GM10847 (cell line): Measurements from ENCODE around the gene MMP24.

Source experiments
- POLR2A ChIP-seq: IDR thresholded peaks from 2 replicates; pipeline ENCODE4 v1.6.1; 2011; ENCODE audit not compliant: insufficient read length; ENCODE audit errors: extremely low read depth

The MMP24 gene

DNA sequence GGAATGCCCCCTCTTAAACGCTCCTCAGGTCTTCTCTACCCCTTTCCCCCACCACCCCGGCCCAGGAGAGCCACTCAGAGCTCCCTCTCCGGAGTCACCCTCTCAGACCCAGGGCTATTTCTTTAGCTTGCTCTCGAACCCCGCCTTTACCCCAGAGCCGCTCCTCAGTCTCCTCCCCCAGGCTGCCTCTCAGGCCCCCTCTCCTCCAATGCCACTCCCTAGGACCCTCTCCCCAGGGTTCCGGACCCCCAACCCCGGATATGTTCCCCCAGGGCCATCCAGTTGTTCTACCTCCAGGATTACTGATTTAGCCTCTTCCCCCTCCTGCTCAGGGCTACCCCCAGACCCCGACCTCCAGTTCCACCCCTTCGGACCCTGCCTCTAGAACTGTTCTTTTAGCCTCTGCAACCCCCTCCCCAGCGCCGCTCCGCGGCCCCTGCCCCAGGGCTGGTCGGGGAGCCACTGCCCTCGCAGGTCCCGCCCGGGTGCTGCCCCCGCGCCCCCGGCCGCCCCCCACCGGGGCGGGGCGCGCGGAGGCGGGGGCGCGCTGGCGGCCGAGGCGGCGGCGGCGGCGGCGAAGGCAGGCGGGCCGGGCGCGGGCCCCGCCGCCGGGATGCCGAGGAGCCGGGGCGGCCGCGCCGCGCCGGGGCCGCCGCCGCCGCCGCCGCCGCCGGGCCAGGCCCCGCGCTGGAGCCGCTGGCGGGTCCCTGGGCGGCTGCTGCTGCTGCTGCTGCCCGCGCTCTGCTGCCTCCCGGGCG lies at the start of gene MMP24:
Gene MMP24 (plus strand): TSS at position 565 of the 758 bp plus-strand sequence. CDS start 49 bp downstream, at position 614.
- TF ChIP-seq POLR2A: no peak

DNA sequence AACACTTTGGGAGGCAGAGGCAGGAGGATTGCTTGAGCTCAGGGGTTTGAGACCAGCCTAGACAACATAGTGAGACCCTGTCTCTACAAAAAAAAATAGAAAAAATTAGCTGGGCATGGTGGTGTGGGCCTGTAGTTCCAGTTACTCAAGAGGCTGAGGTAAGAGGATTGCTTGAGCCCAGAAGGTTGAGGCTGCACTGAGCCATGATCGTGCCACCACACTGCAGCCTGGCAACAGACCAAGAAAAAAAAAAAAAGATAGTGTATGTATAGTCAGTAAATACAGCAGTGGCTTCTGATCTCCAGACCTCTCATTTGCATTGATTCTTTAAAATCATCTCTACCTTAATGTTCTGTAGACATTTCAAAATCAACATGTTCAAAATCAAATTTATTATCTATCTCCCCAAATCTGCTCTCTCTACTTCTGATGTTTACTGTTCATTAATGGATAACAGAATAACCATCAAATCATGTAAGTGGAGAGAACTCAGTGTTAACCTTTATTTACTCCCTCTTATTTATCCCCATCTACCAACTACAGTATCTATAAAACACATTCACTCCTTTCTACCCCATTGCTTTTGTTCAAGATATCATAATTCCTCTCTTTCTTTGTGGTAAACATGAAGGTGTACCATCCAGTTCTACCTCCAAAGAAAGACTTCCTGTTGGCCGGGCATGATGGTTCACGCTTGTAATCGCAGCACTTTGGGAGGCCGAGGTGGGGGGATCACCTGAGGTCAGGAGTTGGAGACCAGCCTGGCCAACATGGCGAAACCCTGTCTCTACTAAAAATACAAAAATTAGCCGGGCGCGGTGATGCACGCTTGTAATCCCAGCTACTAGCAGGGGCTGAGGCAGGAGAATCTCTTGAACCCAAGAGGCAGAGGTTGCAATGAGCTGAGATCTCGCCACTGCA lies 46.9 kb upstream of the MMP24 start:
- TF ChIP-seq POLR2A: no peak

DNA sequence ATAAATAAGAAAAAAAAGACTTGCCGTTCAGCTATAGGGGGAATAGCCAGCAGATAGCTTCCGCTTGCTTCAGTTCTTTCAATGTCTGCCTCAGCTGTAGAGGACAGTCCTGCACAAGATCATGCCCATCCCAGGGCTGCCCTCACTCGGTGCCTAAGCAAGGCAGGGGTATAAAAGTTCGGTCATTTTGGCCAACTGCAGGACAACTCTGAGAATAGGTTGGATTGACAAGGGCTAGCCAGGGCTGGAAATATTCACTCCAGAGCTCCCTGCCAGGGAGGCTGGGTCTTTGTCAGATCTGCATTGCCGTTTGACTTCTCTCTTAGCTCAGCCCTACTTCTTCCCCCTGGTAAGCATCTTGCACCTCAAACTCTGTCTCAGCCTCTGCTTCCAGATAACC lies 46.2 kb upstream of the MMP24 start:
- TF ChIP-seq POLR2A: no peak

GRCh38 chr20:35181731-35182130 lies 44.8 kb upstream of the MMP24 start:
- TF ChIP-seq POLR2A: no peak

- no peak for TF ChIP-seq POLR2A
These were observed 38.8 kb upstream of the MMP24 start for GRCh38 chr20:35187584-35188190.

DNA sequence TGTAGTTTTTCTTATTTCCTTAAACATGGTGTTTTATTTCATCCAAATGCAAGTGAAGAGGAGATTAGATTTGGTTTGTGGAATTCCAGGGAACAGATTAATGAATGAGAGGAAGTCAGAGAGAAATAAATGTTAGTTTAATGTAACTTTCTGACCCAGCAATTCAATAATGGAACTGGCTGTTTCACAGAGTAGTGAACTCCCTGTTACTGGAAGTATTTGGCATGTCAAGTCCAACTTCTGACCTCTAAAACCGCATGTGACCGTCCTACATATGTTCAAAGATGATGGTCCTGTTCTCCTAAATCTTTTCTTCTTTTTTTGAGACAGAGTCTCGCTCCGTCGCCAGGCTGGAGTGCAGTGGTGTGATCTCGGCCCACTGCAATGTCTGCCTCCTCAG lies 35.9 kb upstream of the MMP24 start:
- TF ChIP-seq POLR2A: no peak

DNA sequence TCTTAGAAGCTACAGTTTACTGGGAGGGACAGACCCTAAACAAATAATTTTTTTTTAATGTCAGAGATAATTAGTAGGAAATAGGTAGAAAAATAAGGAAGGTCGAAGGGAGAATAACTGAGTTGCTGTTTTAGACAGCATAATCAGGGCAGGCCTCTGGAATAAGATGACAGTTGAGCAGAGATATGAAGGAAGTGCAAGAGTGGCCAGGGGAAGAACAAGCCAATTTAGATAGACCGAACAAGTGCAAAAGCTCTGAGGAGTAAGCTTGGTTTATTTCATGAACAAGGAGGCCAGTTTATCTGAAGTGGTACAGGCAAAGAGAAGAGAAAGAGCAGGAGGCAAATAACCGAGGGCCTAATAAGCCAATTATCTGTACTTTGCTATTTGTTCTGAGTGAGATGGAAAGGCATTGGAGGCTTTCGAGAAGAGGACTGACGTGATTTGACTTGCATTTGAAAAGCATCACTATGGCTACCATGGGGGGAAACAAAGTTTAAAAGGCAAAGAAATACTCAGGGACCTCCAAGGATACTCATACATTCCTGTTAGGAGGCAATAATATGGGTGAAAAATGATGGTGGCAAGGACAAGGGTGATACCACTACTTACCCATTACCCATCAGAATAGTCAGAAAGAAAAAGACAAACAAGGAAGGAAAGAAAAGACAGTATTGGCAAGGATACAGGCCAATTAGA lies 34.9 kb upstream of the MMP24 start:
- no peak for TF ChIP-seq POLR2A

DNA sequence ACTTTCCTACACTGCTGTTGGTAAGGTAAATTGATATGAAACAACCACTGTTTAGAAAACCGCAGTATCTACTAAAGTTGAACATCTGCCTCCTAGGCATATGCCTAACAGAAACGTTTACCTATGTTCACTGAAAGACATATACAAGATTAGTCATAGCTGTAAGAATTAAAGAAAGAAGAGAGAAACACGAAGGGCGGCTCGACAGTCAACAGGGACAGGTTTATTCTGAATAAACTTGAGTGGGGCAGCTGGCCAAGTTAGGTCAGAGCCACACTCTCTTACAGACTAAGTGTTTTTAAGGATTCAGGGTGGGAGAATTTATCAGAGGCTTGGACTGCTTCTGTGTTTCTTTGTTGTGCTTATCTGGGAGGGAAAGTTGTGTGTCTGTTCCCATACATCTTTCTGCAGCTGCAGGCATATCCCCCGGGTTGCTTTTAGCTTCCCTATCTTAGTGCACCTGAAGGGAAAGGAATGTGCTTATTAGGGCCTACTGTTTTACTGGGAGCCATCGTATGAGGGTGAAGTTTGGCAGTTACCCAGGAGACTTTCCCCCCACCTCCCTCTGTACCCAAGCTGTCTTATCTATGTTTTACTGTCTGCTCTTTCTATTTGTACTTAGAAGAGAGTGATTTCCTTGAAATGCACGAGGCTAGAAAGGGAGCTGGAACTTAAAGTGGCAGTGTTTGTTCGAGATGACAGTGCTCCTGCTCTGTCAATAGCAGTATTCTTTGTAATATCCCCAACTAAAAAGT lies 34.2 kb upstream of the MMP24 start:
- TF ChIP-seq POLR2A: no peak

DNA sequence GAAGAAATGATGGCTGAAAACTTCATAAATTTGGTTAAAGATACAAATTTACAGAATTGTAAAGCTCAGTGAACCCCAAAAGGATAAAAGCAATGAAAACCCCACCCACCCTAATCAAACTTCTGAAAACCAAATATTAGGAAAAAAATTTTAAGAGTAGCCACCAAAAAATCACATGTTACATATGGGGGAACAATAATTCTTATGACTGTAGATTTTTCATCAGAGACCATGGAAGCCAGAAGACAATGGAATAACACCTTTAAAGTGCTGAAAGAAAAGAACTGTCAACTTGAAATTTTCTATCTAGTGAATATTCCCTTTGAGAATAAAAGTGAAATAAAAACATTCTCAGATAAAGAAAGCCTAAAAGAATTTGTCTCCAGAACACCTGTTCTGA lies 30.2 kb upstream of the MMP24 start:
- no peak for TF ChIP-seq POLR2A

GRCh38 chr20:35199740-35200139 lies 26.8 kb upstream of the MMP24 start:
- TF ChIP-seq POLR2A: no peak

DNA sequence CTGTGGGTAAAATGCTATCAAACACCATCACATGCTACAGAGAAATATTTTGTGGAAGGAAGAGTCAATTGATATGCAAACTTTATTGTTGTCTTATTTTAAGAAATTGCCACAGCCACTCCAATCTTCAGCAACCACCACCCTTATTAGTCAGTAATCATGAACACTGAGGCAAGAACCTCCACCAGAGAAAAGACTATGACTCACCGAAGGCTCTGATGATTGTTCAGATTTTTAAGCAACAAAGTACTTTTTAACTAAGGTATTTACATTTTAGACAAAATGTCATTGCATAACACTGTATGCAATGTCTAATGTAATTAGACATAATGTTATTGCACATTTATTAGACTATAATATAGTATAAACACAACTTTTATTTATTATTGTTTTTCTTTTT lies 26.2 kb upstream of the MMP24 start:
- TF ChIP-seq POLR2A: no peak

GRCh38 chr20:35206802-35207201 lies 19.7 kb upstream of the MMP24 start:
- TF ChIP-seq POLR2A: no peak

DNA sequence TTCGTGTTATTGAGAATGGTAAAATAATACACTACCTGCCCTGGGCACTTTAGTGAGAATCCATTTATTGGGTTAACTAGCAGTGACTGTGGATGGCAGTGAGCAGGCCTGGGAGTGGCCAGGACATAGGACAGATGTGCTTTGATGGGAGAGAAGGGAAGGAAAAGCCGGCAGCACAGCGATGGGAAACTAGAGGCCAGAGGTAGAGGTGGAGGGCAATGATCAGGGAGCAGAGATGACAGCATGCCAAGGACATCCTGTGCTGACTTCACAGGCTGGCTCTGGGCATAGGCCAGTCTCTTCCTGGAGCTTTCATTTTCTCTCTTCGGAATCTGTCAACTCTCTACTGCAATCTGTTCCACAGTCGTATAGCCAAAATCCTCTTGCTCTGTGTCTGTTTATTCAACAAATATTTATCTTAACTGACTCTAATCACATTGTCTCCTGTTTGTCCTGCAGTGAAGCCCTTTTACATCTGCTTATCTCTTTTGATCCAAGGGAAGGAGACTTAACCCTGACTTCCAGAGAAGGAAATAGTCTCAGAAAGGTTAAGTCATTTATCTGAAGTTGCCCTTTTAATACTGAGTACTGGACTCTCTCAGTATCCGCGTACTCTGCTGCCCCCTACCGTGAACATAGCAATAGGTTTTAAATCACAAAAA lies 18.4 kb upstream of the MMP24 start:
- no peak for TF ChIP-seq POLR2A
